ENCODE results near the gene OSBPL5.
"Not testable (repeated sequence)": the region's sequence is repeated elsewhere in the genome, so short reads cannot be mapped to it uniquely, and the experiment has no call there.

Gene OSBPL5

GRCh38 chr11:3085052-3085451, 80.1 kb downstream of the OSBPL5 start:
- DNase-seq (ENCODE audit: low read depth in 2 of 2), result no peak

GRCh38 chr11:3083321-3083720, 81.8 kb downstream of the OSBPL5 start:
- no peak for DNase-seq (ENCODE audit: low read depth in 2 of 2)

DNA sequence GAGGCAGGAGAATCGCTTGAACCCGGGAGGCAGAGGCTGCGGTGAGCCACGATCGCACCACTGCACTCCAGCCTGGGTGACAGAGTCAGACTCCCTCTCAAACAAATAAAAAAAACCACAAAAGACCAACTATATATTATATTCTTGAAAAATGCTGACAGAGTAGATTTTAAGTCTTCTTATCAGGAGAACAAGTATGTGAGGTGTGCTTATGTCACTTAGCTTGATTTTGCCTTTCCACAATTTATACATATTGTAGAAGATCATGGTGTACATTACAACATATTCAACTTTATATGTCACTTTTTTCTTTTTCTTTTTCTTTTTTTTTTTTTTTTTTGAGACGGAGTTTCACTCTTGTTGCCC, 83.7 kb downstream of the OSBPL5 start:
- DNase-seq (ENCODE audit: low read depth in 2 of 2), result no peak

DNA sequence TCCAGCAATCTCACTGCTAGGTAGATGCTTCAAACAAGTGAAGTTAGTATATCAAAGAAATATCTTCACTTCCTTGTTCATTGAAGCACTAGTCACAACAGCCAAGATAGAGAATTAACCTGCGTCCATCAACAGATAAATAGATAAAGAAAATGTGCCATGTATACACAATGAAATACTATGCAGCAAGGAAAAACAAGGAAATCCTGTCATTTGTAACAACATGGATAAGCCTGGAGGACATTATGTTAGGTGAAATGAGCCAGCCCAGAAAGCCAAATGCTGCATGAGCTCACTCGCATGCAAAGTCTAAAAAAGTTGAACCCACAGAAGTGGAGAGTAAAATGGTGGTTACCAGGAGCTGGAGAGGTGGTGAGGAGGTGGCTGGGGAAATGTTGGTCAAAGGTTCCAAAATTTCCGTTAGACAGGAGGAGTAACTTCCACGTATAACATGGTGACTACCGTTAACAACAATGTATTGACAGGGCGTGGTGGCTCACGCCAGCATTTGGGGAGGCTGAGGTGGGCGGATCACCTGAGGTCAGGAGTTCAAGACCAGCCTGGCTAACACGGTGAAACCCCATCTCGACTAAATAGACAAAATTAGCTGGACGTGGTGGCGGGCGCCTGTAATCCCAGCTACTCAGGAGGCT, 84.3 kb downstream of the OSBPL5 start:
- DNase-seq (ENCODE audit: low read depth in 2 of 2), result no peak

GRCh38 chr11:3080104-3080503, 85.0 kb downstream of the OSBPL5 start:
- DNase-seq (ENCODE audit: low read depth in 2 of 2), result no peak

DNA sequence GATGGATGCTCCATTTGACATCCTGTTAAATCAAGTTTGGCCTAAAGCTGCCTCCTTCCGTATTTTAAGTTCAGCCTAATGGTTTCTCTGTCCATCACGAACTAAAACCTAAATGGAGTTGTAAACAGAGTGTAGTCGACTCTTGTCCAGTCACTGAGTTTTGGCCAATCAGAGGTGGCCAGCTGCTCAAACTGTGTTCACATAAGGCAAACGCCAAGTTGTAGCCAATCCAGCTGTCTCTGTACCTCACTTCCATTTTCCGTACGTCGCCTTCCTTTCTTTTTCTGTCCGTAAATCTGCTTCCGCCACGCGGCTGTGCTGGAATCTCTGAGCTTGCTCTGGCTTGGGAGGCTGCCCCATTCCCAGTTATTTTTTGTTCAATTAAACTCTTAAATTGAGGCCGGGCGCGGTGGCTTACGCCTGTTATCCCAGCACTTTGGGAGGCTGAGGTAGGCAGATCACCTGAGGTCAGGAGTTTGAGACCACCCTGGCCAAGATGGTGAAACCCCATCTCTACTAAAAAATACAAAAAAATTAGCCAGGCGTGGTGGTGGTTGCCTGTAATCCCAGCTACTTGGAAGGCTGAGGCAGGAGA, 87.2 kb downstream of the OSBPL5 start:
- no peak for DNase-seq (ENCODE audit: low read depth in 2 of 2)

- no peak for DNase-seq (ENCODE audit: low read depth in 2 of 2)
These were observed 87.8 kb downstream of the OSBPL5 start for GRCh38 chr11:3077189-3077836.

DNA sequence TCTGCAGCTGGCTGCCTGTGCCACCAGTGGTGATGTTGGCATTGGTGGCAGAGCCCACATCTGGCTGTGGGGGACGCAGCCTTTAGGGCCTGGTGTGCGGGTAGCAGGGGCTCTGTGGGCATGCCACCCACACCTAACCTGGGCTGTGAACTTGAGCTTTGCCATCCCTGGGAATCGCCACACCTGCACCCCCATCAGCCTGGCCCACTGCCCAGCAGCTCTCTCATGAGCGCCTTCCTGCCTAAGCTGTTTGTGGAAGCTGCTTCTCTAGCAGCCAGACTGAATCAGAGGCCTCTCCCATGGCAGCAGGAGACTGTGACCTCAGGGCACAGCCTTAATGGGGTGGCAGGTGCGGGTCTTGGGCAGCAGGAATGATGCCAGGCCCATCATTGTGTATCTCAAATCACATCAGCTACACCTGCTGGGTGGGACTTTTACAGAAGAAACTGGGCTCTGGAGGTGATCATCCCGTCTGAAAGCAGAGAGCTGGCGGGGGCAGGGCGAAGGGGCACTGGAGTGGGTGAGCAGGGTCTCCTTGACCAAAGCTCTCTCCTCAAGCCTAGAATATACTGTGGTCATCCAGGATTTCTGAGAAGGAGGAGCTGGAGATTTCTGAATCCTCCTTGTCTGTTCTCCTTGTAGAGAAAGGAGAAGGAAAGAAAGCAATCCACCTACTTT, 90.1 kb downstream of the OSBPL5 start:
- no peak for DNase-seq (ENCODE audit: low read depth in 2 of 2)

DNA sequence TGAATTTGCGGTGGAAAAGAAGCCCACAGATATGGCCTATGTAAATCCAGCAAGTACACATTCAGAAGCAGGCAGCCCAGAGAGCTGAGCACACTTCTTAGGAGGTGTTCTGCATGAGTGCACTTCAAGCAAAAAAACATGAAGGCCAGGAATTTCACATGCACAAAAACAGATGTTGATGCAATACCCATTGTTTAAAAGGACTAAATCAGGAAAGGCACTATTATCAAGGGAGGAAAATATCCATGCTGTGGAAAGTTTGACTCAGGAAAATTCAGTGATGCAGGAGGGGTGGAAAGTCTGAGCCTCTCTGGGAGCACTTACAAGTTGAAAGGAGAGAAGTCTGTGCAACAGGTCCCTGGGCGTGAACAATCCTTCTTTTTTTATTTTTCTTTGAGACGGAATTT, 92.1 kb downstream of the OSBPL5 start:
- DNase-seq (ENCODE audit: low read depth in 2 of 2), result no peak

DNA sequence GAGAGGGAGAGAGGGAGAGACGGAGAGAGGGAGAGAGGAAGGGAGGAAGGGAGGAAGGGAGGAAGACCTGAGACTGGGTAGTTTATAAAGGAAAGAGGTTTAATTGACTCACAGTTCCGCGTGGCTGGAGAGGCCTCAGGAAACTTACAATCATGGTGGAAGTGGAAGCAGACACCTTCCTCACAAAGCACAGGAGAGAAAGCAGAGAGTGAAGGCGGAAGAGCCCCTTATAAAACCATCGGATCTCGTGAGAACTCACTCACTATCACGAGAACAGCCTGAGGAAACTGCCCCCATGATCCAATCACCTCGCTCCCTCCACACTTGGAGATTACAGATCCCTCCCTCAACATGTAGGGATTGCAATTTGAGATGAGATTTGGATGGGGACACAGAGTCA, 95.7 kb downstream of the OSBPL5 start:
- DNase-seq (ENCODE audit: low read depth in 2 of 2), result no peak

- DNase-seq (ENCODE audit: low read depth in 2 of 2), result not testable (repeated sequence)
These were observed 98.8 kb downstream of the OSBPL5 start for GRCh38 chr11:3066308-3066707.

- DNase-seq (ENCODE audit: low read depth in 2 of 2), result not testable (repeated sequence)
These were observed 100.4 kb downstream of the OSBPL5 start for GRCh38 chr11:3064709-3065108.

GRCh38 chr11:3063876-3064275, 101.2 kb downstream of the OSBPL5 start:
- not testable (repeated sequence) for DNase-seq (ENCODE audit: low read depth in 2 of 2)

DNA sequence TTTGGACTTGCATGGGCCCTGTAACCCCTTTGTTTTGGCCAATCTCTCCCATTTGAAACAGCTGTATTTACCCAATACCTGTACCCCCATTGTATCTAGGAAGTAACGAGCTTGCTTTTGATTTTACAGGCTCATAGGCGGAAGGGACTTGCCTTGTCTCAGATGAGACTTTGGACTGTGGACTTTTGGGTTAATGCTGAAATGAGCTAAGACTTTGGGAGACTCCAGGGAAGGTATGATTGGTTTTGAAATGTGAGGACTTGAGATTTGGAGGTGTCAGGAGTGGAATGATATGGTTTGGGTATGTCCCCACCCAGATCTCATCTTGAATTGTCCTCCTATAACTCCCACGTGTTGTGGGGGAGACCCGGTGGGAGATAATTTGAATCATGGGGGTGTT, 101.7 kb downstream of the OSBPL5 start:
- not testable (repeated sequence) for DNase-seq (ENCODE audit: low read depth in 2 of 2)

GRCh38 chr11:3060436-3061025, 104.6 kb downstream of the OSBPL5 start:
- no peak for DNase-seq (ENCODE audit: low read depth in 2 of 2)

DNA sequence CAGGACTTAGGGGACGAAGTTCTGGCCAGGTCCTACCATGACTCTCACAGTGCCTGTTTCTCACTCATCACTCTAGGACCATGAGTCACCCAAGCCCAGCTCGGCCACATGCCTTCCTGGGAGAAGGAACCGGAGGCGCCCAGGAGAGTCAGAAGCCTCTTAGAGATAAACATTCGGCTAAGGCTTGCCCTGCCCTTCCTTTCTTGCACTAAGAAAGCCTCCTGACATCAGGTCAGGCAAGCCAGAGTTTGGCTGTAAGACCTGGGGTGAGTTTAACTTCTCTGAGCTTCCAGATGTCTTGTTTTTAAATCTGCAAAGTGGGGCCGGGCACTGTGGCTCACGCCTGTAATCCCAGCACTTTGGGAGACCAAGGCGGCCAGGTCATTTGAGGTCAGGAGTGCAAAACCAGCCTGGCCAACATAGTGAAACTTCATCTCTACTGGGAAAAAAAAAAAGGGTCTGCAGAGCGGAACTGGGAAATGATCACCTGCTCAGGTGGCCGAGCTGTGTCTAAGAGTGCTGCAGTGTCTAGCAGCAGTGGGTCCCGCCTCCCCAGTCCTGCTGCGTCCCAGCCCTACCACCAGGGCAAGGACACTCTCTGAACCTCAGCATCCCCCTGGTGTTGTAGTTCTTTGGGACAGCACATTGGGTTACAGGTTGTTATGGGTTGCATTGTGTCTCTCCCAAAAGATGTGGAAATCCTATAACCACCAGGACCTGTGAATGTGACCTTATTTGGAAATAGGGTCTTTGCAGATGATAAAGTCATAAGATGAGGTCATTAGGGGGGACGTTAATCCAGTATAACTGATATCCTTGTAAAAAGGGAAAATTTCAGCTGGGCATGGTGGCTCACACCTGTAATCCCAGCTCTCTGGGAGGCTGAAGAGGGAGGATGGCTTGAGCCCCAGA, 106.1 kb downstream of the OSBPL5 start:
- DNase-seq (ENCODE audit: low read depth in 2 of 2), result no peak

GRCh38 chr11:3057069-3057963, 107.8 kb downstream of the OSBPL5 start, which contains the start of gene CARS1:
Gene CARS1, minus strand, starts transcription at chr11:3057423. Its CDS starts 56 bp downstream, at chr11:3057367.
- peak; percentile 86 to 87 for DNase-seq (ENCODE audit: low read depth in 2 of 2)

GRCh38 chr11:3056296-3057068, 108.6 kb downstream of the OSBPL5 start:
- DNase-seq (ENCODE audit: low read depth in 2 of 2), result peak in 1 of 2 donors; percentile 19

DNA sequence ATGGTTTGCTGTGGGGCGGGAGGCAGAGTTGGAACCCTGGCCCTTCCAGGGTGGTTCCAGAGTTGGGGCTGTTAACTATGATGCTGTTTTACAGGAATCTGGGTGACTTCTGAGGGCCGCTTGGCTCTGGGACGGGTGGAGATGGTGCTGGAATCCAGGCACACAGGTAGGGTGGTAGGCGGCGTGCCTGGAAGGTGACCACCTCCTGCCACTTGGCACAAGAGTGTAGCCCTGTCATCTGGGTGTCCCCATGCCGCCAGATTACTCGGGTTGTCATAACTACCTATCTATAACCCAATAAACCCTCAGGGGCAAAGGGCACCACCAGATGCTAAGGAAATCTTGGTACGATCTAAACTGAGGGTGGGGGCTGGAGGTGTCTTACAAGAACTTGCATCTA, 109.2 kb downstream of the OSBPL5 start:
- no peak for DNase-seq (ENCODE audit: low read depth in 2 of 2)
